Colonic mucosa (tissue), 4 donors: Measurements from ENCODE around the gene CYP4A22. TPM values are rescaled to one million over a fixed set of nuclear protein-coding genes. Genes with fewer than 3 reads are reported as not detected.
"Not testable (repeated sequence)": the region's sequence is repeated elsewhere in the genome, so short reads cannot be mapped to it uniquely, and the experiment has no call there.

Experiments used
- DNase-seq: peaks from one replicate; pipeline ENCODE4 v3.0.0-alpha.2; 2020
- H3K27ac ChIP-seq: fragments of 200-600 bp; one replicate; pipeline ENCODE4 v1.8.0; 2021
- H3K27me3 ChIP-seq: fragments of 200-600 bp; one replicate; pipeline ENCODE4 v1.8.0; 2021
- H3K36me3 ChIP-seq: fragments of 200-600 bp; one replicate; pipeline ENCODE4 v1.8.0; 2021
- H3K4me1 ChIP-seq: fragments of 200-600 bp; one replicate; pipeline ENCODE4 v1.8.0; 2021; ENCODE audit warnings: mild to moderate bottlenecking
- H3K4me3 ChIP-seq: fragments of 200-600 bp; one replicate; pipeline ENCODE4 v1.8.0; 2021
- H3K9ac ChIP-seq, 2 donors: one replicate each; pipeline ENCODE4 v1.7.0; 2013; ENCODE audit warnings: control low read depth in 2 of 2, low read depth in 2 of 2, low read length in 2 of 2
- H3K9me3 ChIP-seq: fragments of 200-600 bp; one replicate; pipeline ENCODE4 v1.8.0; 2021
- CTCF ChIP-seq: fragments of 200-600 bp; IDR thresholded peaks from one replicate; pipeline ENCODE4 v1.8.0; 2022; ENCODE audit warnings: antibody characterized with exemption, mild to moderate bottlenecking
- intact Hi-C: fragments of 100-400 bp; cut with DNase I; formaldehyde crosslinking; loops from one replicate; pipeline ENCODE4 v1.14.1; 2022
- total RNA-seq, 2 donors: library from RNA; stranded (reverse); fragmentation: NEBNext Ultra II Directional in 1 of 2; extraction: Animal tissue kit (Norgen Biotek cat#: 25700) in 1 of 2; gene quantifications; one replicate each; pipeline ENCODE4 v1.2.1, GENCODE V29; 2021
- donor health status: healthy.
- donor health status: DM: no; HTN: no; CAD: no.
- donor health status: DM: no; HTN: no; CAD: no.

CYP4A22 gene
- total RNA-seq, 2 donors from 2014 or later, result not detected

DNA sequence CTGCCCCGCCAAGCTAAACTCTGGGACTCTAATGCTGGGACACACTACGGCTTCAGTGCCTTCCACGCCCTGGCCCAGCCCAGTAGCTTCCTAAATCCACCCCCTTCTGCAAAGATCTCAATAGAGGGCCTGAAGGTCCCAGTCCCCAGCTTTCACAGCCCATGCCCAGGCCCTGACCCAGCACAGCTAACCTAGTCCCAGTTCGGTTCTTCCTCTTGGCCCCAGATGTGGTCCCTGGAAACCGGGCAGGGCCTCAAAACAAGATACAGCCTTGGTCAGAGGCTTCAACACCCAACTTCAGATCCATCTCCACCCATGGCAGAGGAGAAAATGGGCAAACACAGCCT, 53.2 kb downstream of the CYP4A22 start:
- intact Hi-C loops, result loop anchor here (5.0 to 10.0 kb wide), 2 partner anchors 142 to 524 kb away; partner anchors contain the start of gene CMPK1
- Histone ChIP-seq H3K9ac (peak overlapping the region in 1 of 2 donors; percentile 77), H3K4me3 (no peak overlapping the region), H3K27ac (peak overlapping the region; percentile 78), H3K4me1 (peaks cover 23% of the 10 kb centered on the region), H3K27me3 (no peaks in the 10 kb centered on the region), H3K9me3 (no peaks in the 10 kb centered on the region), H3K36me3 (no peaks in the 10 kb centered on the region)
- no peak for TF ChIP-seq CTCF
- DNase-seq, result no peak

GRCh38 chr1:47190857-47191256, 53.6 kb downstream of the CYP4A22 start:
- peak overlapping the region; percentile 78 for H3K27ac ChIP-seq
- no peaks in the 10 kb centered on the region for H3K27me3 ChIP-seq
- H3K9me3 ChIP-seq, result no peaks in the 10 kb centered on the region
- no peak for TF ChIP-seq CTCF
- no peaks in the 10 kb centered on the region for H3K36me3 ChIP-seq
- H3K4me3 ChIP-seq, result no peak overlapping the region
- DNase-seq, result no peak
- intact Hi-C loops, result loop anchor here (5.0 to 10.0 kb wide), 2 partner anchors 141 to 524 kb away; partner anchors contain the start of gene CMPK1
- H3K9ac ChIP-seq, result peak overlapping the region in 1 of 2 donors; percentile 77
- peaks cover 23% of the 10 kb centered on the region for H3K4me1 ChIP-seq

DNA sequence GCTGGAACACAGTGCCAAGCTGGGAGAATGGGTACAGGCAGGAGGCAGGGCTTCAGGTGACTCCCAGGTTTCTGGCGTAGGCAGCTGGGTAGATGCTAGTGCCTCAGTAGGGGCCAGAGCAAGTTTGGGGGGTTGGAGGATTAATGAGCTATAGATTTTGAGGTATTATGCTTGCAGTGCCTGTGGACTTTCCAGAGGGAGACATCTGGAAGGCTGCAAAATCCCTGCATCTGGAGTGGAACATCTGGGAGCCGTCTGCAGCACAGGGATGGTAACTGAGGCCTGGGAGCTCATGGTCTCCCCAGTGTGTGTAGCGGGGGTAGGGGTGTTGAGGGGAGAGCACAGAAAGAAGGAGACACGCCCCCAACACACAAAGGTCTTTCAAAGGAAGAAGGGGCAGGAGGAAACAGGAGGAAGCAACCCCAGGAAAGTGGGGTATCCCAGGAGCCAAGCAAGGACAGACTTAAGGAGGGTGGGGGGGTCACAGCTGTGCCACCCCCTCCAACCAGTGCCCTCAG, 54.8 kb downstream of the CYP4A22 start:
- Histone ChIP-seq H3K9ac (peak overlapping the region in 1 of 2 donors; percentile 13), H3K4me1 (peaks cover 23% of the 10 kb centered on the region), H3K36me3 (no peaks in the 10 kb centered on the region), H3K27me3 (no peaks in the 10 kb centered on the region), H3K4me3 (no peak overlapping the region), H3K27ac (peak overlapping the region; percentile 73), H3K9me3 (no peaks in the 10 kb centered on the region)
- intact Hi-C loops, result loop anchor here (5.0 to 10.0 kb wide), 2 partner anchors 140 to 523 kb away; partner anchors contain the start of gene CMPK1
- TF ChIP-seq CTCF, result no peak
- DNase-seq, result peak; percentile 64

DNA sequence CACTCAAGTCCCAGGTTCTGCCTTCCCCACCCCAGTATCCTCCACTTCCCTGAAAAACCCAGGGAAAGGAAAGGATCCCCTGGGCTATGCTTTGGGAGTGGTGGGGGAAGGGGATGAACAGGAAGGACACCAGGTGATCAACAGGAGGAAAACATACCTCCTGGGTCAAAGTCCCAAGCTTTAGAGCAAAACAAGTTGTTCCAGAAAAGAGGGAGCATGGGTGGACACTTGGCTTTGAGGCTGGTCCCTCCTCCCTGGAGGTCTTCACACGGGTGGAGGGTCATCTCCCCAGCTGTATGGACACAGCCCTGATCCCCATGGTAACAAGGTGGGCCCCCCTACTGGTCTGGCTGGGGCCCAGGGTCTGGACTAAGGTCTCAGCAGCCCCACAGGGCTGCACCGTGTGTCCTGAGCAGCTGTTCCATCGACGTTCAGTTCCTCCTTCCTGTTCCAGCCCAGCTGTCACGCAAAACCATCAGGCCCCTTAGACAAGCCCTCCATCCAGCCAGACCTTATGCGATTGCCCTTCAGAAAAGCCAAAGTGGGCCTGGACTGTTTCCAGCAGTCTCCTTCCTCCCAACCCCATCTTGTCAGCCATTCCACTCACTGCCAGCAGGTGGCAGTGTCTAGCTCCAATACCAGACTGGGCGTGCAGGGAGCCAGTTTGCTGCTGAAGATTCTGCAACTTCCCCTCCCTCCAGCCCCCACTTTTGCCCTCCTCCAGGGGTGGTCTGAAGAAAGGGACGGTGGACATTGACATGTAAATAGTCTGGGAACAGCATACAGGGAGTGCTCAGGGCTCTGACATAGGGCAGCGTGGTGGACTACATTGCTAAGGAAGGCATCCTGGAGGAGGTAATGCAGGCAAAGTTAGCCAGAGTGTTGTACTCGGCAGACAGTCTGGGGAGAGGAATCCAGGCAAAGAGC, 55.5 kb downstream of the CYP4A22 start:
- TF ChIP-seq CTCF, result peak; percentile 97
- intact Hi-C loops, result loop anchor here (5.0 to 10.0 kb wide), 2 partner anchors 140 to 522 kb away; partner anchors contain the start of gene CMPK1
- Histone ChIP-seq H3K36me3 (no peaks in the 10 kb centered on the region), H3K27me3 (no peaks in the 10 kb centered on the region), H3K9me3 (no peaks in the 10 kb centered on the region), H3K9ac (peak overlapping the region in 1 of 2 donors; percentile 13), H3K4me3 (no peak overlapping the region), H3K4me1 (peaks cover 23% of the 10 kb centered on the region), H3K27ac (peak overlapping the region; percentile 73)
- peak; percentile 85 for DNase-seq

DNA sequence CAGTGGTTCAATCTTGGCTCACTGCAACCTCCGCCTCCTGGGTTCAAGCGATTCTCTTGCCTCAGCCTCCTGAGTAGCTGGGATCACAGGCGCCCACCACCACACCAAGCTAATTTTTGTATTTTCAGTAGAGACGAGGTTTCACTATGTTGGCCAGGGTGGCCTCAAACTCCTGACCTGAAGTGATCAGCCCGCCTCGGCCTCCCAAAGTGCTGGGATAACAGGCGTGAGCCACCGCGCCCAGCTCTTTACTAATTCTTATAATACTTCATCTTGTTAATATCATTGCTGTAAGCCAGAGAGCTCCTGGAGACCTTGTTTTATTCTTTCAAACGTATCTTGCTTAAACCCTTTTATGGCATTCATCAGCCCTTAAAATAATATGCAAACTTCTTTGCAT, 56.3 kb downstream of the CYP4A22 start:
- not testable (repeated sequence) for H3K27ac ChIP-seq, H3K9ac ChIP-seq, H3K4me3 ChIP-seq, H3K9me3 ChIP-seq, H3K36me3 ChIP-seq, H3K27me3 ChIP-seq
- peak; percentile 13 for DNase-seq
- peaks cover 22% of the 10 kb centered on the region for H3K4me1 ChIP-seq
- intact Hi-C loops, result loop anchor here (5.0 to 10.0 kb wide), 2 partner anchors 139 to 521 kb away; partner anchors contain the start of gene CMPK1
